ENCODE results near the gene ANKRD18B. TPM values are rescaled to one million over a fixed set of nuclear protein-coding genes. Genes with fewer than 3 reads are reported as not detected.
"Not testable (repeated sequence)": the region's sequence is repeated elsewhere in the genome, so short reads cannot be mapped to it uniquely, and the experiment has no call there.

Gene ANKRD18B
- total RNA-seq: not detected

GRCh38 chr9:33523397-33524305 lies at the start of gene ANKRD18B:
TSS of gene ANKRD18B (plus strand) at chr9:33524251. CDS start at chr9:33524490, 239 bp downstream.
- ATAC-seq (ENCODE audit: insufficient number of reproducible peaks, low FRiP score, low read depth); H3K9me3 ChIP-seq; H3K27ac ChIP-seq; H3K36me3 ChIP-seq; DNase-seq (ENCODE audit: low spot score): not testable (repeated sequence)
- H3K4me3 ChIP-seq: peak within 1 kb of the TSS; percentile 60
- H3K27me3 ChIP-seq (replicated peaks; ENCODE audit: insufficient read depth): peaks cover 12% of the 10 kb centered on the region
- H3K4me1 ChIP-seq (ENCODE audit: control insufficient read depth in 1 of 2, low read depth in 2 of 2): peaks cover 3 to 15% of the 10 kb centered on the region in 2 donors

DNA sequence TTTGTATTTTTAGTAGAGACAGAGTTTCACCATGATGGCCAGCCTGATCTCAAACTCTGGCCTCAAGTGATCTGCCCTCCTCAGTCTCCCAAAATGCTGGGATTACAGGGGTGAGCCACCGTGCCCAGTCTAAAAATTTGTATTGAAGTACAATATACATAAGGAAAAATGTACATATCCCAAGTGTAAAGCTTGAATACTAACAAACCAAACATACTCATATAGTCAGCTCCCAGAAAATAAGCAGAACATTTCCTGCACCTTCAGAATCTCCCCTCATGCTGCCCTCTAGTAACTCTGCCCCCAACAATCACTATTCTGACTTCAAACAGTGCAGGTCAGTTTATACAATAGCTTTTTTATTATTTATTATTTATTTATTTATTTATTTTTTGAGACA lies 48.7 kb upstream of the ANKRD18B start:
- Histone ChIP-seq H3K4me1 (ENCODE audit: control insufficient read depth in 1 of 2, low read depth in 2 of 2) (peaks cover 8 to 22% of the 10 kb centered on the region in 2 donors), H3K27me3 (replicated peaks; ENCODE audit: insufficient read depth) (no peaks in the 10 kb centered on the region), H3K4me3 (no peak overlapping the region), H3K9me3 (no peaks in the 10 kb centered on the region), H3K36me3 (no peaks in the 10 kb centered on the region), H3K27ac (no peak overlapping the region)
- no peak for TF ChIP-seq CTCF (IDR thresholded peaks at IDR 0.05)
- DNase-seq (ENCODE audit: low spot score): no peak
- ATAC-seq (ENCODE audit: insufficient number of reproducible peaks, low FRiP score, low read depth): no peak

GRCh38 chr9:33476503-33476902 lies 47.5 kb upstream of the ANKRD18B start:
- DNase-seq (ENCODE audit: low spot score) (no peak), ATAC-seq (ENCODE audit: insufficient number of reproducible peaks, low FRiP score, low read depth) (no peak)
- no peaks in the 10 kb centered on the region for H3K9me3 ChIP-seq
- no peak overlapping the region for H3K27ac ChIP-seq
- H3K4me1 ChIP-seq (ENCODE audit: control insufficient read depth in 1 of 2, low read depth in 2 of 2): peaks cover 8 to 22% of the 10 kb centered on the region in 2 donors
- H3K27me3 ChIP-seq (replicated peaks; ENCODE audit: insufficient read depth): no peaks in the 10 kb centered on the region
- H3K4me3 ChIP-seq: no peak overlapping the region
- H3K36me3 ChIP-seq: no peaks in the 10 kb centered on the region
- no peak for TF ChIP-seq CTCF (IDR thresholded peaks at IDR 0.05)

DNA sequence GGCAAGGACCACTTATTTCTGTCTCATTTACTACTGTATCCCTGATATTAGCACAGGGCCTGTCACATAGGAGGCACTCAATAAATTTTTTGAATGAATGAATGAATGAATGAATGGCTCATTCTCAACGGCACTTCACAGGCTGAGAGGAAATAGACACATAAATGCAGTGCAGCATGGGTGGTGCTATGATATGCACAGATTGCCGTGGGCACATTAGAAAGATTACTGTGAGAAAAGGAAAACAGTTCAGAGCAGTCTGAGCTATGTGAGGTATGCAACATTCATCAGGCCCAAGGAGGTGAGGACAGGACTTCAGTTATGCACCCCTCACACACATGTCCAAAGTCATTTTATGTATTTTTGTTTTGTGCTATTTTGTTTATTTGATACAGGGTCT lies 43.9 kb upstream of the ANKRD18B start:
- no peaks in the 10 kb centered on the region for H3K9me3 ChIP-seq
- ATAC-seq (ENCODE audit: insufficient number of reproducible peaks, low FRiP score, low read depth) (no peak), DNase-seq (ENCODE audit: low spot score) (no peak)
- no peak for TF ChIP-seq CTCF (IDR thresholded peaks at IDR 0.05)
- H3K4me1 ChIP-seq (ENCODE audit: control insufficient read depth in 1 of 2, low read depth in 2 of 2): no peaks in the 10 kb centered on the region
- no peaks in the 10 kb centered on the region for H3K27me3 ChIP-seq (replicated peaks; ENCODE audit: insufficient read depth)
- no peak overlapping the region for H3K27ac ChIP-seq
- H3K4me3 ChIP-seq: no peak overlapping the region
- H3K36me3 ChIP-seq: no peaks in the 10 kb centered on the region

DNA sequence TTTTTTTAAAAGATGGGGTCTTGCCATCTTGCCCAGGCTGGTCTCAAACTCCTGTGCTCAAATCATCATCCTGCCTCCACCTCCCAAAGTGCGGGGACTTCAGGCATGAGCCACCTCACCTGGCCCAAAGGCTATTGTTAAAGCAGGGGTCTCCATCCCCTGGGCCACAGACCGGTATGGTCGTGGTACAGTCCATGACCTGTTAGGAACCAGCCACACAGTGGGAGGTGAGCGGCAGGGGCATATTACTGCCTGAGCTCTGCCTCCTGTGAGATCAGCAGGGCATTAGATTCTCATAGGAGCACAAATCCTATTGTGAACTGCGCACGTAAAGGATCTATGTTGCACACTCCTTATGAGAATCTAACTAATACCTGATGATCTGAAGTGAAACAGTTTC lies 43.1 kb upstream of the ANKRD18B start:
- Histone ChIP-seq H3K27me3 (replicated peaks; ENCODE audit: insufficient read depth) (no peaks in the 10 kb centered on the region), H3K9me3 (no peaks in the 10 kb centered on the region), H3K27ac (no peak overlapping the region), H3K4me1 (ENCODE audit: control insufficient read depth in 1 of 2, low read depth in 2 of 2) (no peaks in the 10 kb centered on the region), H3K36me3 (no peaks in the 10 kb centered on the region), H3K4me3 (no peak overlapping the region)
- no peak for ATAC-seq (ENCODE audit: insufficient number of reproducible peaks, low FRiP score, low read depth)
- no peak for TF ChIP-seq CTCF (IDR thresholded peaks at IDR 0.05)
- DNase-seq (ENCODE audit: low spot score): no peak

- not testable (repeated sequence) for H3K36me3 ChIP-seq; DNase-seq (ENCODE audit: low spot score); ATAC-seq (ENCODE audit: insufficient number of reproducible peaks, low FRiP score, low read depth); H3K4me1 ChIP-seq (ENCODE audit: control insufficient read depth in 1 of 2, low read depth in 2 of 2); H3K27ac ChIP-seq; H3K4me3 ChIP-seq; H3K27me3 ChIP-seq (replicated peaks; ENCODE audit: insufficient read depth); H3K9me3 ChIP-seq
Measured at GRCh38 chr9:33485312-33485711, 38.7 kb upstream of the ANKRD18B start.

All from thoracic aorta (tissue), 2 donors.